Rectal smooth muscle tissue (tissue), 1 donor: Measurements from ENCODE around the gene TJP2.

Source experiments
- H3K27ac ChIP-seq: one replicate; pipeline ENCODE4 v1.7.0; 2013; ENCODE audit warnings: low read depth, low read length, inconsistent platforms
- H3K27me3 ChIP-seq: one replicate; pipeline ENCODE4 v1.7.0; 2013; ENCODE audit warnings: low read length; ENCODE audit not compliant: control insufficient read depth, insufficient read depth
- H3K36me3 ChIP-seq: one replicate; pipeline ENCODE4 v1.7.0; 2013; ENCODE audit warnings: low read length; ENCODE audit not compliant: control insufficient read depth, insufficient read depth
- H3K4me1 ChIP-seq: one replicate; pipeline ENCODE4 v1.7.0; 2013; ENCODE audit warnings: low read length; ENCODE audit not compliant: control insufficient read depth, insufficient read depth
- H3K4me3 ChIP-seq: one replicate; pipeline ENCODE4 v1.7.0; 2013; ENCODE audit warnings: low read length
- H3K9ac ChIP-seq: one replicate; pipeline ENCODE4 v1.7.0; 2013; ENCODE audit warnings: low read length

TJP2 gene

DNA sequence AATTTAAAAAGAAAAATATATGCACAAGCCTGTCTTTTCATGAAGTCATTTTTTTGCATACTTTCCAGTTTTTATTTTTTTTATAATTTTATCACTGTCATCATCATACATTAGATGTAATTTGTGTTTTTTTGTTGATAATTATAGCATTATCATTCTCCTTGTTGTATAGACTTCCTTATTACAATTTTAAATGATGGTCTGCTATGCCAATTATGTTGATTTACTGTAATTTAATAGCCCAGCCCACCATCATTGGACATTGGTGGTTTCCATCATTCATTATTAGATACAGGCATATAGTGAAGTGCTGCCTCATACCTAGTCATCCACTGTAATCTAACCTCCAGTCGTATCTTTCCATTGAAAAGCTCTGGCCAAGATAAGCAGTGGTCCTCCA lies 3.8 kb upstream of the TJP2 start:
- Histone ChIP-seq H3K4me3 (no peak overlapping the region), H3K27ac (no peak overlapping the region), H3K27me3 (no peaks in the 10 kb centered on the region), H3K9ac (no peak overlapping the region), H3K4me1 (peaks cover 5% of the 10 kb centered on the region), H3K36me3 (no peaks in the 10 kb centered on the region)

DNA sequence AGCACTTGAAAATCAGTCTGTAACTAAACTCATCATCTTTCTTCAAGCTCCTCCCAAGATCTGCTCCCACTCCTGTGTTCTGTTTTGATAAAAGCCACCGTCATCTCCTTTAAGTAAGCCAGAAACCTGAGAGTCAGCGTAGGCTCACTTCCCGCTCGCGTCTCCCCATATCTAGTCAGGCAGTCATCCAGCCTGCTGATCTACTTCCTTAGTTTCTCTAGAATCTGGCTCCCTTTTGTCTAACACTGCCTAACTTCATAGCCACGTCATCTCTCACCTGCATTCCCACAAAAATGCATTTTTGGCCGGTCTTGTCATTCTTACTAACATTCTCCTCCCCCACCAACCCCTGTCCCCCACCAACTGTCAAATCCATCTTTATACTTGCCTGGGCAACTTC lies 3.0 kb upstream of the TJP2 start:
- Histone ChIP-seq H3K4me3 (no peak overlapping the region), H3K27ac (no peak overlapping the region), H3K27me3 (no peaks in the 10 kb centered on the region), H3K36me3 (no peaks in the 10 kb centered on the region), H3K9ac (no peak overlapping the region), H3K4me1 (peaks cover 5% of the 10 kb centered on the region)

DNA sequence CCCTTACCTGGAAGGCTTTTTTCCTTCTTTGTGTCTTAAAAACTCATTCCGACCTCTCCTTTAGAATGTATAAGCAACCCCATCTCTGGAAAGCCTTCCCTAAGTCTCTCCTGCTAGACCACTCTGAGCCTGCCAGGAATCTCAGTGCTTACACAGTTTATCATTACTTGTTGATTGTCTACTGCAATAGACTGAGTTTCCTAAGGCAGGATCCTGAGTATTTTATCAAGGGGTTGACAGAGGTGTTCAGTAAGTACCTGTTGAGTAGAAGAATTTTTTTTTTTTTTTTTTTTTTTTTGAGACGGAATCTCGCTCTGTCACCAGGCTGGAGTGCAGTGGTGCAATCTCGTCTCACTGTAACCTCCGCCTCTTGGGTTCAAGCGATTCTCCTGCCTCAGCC lies 2.6 kb upstream of the TJP2 start:
- Histone ChIP-seq H3K27me3 (no peaks in the 10 kb centered on the region), H3K4me3 (no peak overlapping the region), H3K36me3 (no peaks in the 10 kb centered on the region), H3K27ac (no peak overlapping the region), H3K9ac (no peak overlapping the region), H3K4me1 (peaks cover 5% of the 10 kb centered on the region)

DNA sequence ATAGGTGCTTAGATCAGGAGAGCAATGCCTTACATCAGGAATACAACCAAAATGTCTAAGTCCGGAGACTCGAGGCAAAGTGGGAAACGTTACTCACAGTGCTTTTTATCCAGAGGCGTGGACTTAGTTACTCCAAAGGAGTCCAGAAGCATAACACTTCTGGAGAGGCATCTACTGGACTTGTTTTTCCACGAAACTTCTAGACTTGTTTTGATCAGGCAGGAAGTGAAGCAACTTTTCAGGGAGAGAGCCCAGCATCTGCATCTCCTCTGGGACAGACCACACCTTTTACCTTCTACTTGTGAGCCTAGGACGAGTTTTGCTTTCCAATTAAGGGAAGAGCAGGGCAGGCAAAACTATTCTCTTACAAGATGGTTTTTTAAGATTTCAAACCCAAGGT lies 1.2 kb upstream of the TJP2 start:
- Histone ChIP-seq H3K9ac (no peak overlapping the region), H3K4me1 (peaks cover 5% of the 10 kb centered on the region), H3K4me3 (no peak overlapping the region), H3K27ac (peak overlapping the region; percentile 9), H3K36me3 (no peaks in the 10 kb centered on the region), H3K27me3 (no peaks in the 10 kb centered on the region)

GRCh38 chr9:69173497-69173890 lies 583 bp upstream of the TJP2 start:
- Histone ChIP-seq H3K36me3 (no peaks in the 10 kb centered on the region), H3K4me1 (peaks cover 5% of the 10 kb centered on the region), H3K4me3 (peak overlapping the region; percentile 49), H3K9ac (no peak overlapping the region), H3K27ac (peak overlapping the region; percentile 66), H3K27me3 (no peaks in the 10 kb centered on the region)

GRCh38 chr9:69174616-69175463 lies 763 bp downstream of the TJP2 start:
- Histone ChIP-seq H3K9ac (peak overlapping the region; percentile 52), H3K4me1 (peaks cover 5% of the 10 kb centered on the region), H3K27ac (peak overlapping the region; percentile 72), H3K36me3 (no peaks in the 10 kb centered on the region), H3K4me3 (peak overlapping the region; percentile 83), H3K27me3 (no peaks in the 10 kb centered on the region)

DNA sequence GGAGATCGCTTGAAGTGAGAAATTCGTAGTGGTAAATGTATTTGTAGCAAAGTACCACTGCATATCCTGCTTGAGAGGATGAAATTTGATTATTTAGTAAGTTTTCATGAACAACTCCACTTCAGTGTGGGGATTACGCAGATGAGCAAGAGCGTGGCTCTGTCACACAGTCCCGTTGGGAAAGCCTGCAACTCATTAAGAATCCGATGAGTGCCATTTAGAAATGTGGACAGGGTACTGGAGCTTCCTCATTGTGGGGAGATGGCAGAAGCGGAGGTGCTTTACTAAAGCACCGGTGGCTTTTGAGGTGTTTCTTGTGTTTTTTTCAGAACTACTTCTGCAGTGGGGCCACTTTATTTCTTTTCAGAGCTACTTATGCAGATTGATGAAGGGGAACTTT lies 1.4 kb downstream of the TJP2 start:
- H3K4me3 ChIP-seq: peak overlapping the region; percentile 83
- no peaks in the 10 kb centered on the region for H3K36me3 ChIP-seq
- peaks cover 5% of the 10 kb centered on the region for H3K4me1 ChIP-seq
- H3K9ac ChIP-seq: no peak overlapping the region
- H3K27ac ChIP-seq: no peak overlapping the region
- no peaks in the 10 kb centered on the region for H3K27me3 ChIP-seq

DNA sequence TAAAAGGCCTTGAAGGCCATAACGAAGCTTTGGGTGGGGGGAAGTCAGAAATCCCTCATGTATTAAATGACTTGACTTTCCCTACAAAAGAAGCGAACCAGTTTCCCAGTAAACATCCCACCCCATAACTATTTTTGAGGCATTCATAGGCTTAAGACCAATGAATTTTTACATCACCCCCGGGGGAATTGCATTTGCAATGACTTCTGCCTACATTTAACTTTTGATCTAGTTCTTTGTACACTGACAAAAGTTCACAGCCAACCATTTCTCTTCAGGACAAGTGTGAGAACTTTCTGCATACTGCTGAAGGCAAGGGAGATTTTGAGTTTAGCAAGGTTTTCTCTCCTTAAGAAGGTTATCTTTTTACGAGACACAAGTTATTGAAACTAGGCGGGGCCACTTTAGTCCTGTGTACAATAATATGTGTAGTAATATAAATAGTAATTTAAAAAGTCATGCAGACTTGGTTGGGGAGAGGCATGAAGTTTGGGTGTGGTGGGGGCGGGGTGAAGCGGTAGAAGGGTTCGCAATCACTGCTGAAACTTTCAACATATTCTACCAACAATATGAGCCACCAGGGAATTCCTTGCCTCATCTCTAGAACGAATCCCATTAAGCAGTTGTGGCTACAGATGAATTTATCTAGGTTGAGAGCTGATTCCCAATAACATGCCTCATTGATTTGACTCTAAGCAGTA lies 2.5 kb downstream of the TJP2 start:
- no peaks in the 10 kb centered on the region for H3K27me3 ChIP-seq
- H3K9ac ChIP-seq: no peak overlapping the region
- no peak overlapping the region for H3K4me3 ChIP-seq
- H3K4me1 ChIP-seq: peaks cover 8% of the 10 kb centered on the region
- H3K36me3 ChIP-seq: no peaks in the 10 kb centered on the region
- H3K27ac ChIP-seq: no peak overlapping the region

- Histone ChIP-seq H3K36me3 (no peaks in the 10 kb centered on the region), H3K4me3 (no peak overlapping the region), H3K27ac (no peak overlapping the region), H3K9ac (no peak overlapping the region), H3K27me3 (no peaks in the 10 kb centered on the region), H3K4me1 (peaks cover 8% of the 10 kb centered on the region)
These were observed 4.5 kb downstream of the TJP2 start for GRCh38 chr9:69178583-69179011.

- H3K4me3 ChIP-seq: no peak overlapping the region
- no peaks in the 10 kb centered on the region for H3K36me3 ChIP-seq
- H3K27me3 ChIP-seq: no peaks in the 10 kb centered on the region
- no peak overlapping the region for H3K9ac ChIP-seq
- H3K27ac ChIP-seq: no peak overlapping the region
- H3K4me1 ChIP-seq: peaks cover 8% of the 10 kb centered on the region
These were observed 5.0 kb downstream of the TJP2 start for GRCh38 chr9:69179037-69179436.

GRCh38 chr9:69180200-69180599 lies 6.1 kb downstream of the TJP2 start:
- no peak overlapping the region for H3K4me3 ChIP-seq
- no peaks in the 10 kb centered on the region for H3K36me3 ChIP-seq
- H3K4me1 ChIP-seq: peaks cover 8% of the 10 kb centered on the region
- no peaks in the 10 kb centered on the region for H3K27me3 ChIP-seq
- no peak overlapping the region for H3K9ac ChIP-seq
- no peak overlapping the region for H3K27ac ChIP-seq

DNA sequence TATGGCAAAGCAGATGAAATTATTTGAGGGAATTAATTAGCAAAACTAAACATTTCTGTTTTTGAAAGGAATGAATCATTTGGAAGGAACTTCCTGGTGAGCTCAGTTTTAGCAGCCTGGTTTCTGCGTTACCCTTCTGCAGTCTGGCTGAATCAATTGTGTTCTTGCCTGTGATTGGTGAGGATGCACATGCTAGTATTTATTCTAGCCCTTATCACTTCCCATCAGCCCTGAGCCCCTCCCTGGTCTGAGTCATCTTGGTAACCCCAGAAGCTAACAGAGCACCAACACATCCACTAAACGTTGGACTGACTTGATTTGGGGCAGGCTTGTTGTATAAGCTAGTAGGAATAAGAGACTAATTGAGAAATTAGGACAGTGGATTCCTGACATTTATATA lies 6.6 kb downstream of the TJP2 start:
- no peak overlapping the region for H3K4me3 ChIP-seq

More for the DNA sequence above, 6.6 kb downstream of the TJP2 start:
- H3K36me3 ChIP-seq: no peaks in the 10 kb centered on the region
- no peaks in the 10 kb centered on the region for H3K27me3 ChIP-seq
- no peak overlapping the region for H3K27ac ChIP-seq
- H3K4me1 ChIP-seq: peaks cover 8% of the 10 kb centered on the region
- H3K9ac ChIP-seq: no peak overlapping the region
